Panc1 (cell line): ENCODE data around the gene NDUFS4. TPM values are rescaled to one million over a fixed set of nuclear protein-coding genes. Genes with fewer than 3 reads are reported as not detected.

Experiments used
- ATAC-seq: fragments of 200-7000 bp; cut with Tn5 transposase; 2 replicates; pipeline ENCODE4 v1.9.1; 2020; ENCODE audit warnings: mild to moderate bottlenecking, moderate library complexity
- BruUV-seq: library from RNA; stranded (reverse); fragments of 400-500 nt; replicated peaks from 2 replicates; lab custom pipeline; 2021; lab: Mats Ljungman, UMichigan
- CTCF ChIA-PET: fragments of 300-600 bp; sonication (Branson Sonifier 250); formaldehyde crosslinking; loops from one replicate; lab custom pipeline; 2022; ENCODE audit warnings: antibody characterized with exemption; lab: Charles Lee
- POLR2A ChIA-PET: fragments of 300-600 bp; sonication (Branson Sonifier 250); formaldehyde crosslinking; loops from one replicate; lab custom pipeline; 2022; ENCODE audit warnings: antibody characterized with exemption; lab: Charles Lee
- DNase-seq: peaks from one replicate; pipeline ENCODE4 v3.0.0-alpha.2; 2010; ENCODE audit warnings: low read depth, low spot score
- H3K27ac ChIP-seq: 2 replicates; pipeline ENCODE4 v1.5.1; 2011; ENCODE audit warnings: mild to moderate bottlenecking, low read length, inconsistent platforms
- H3K27me3 ChIP-seq: fragments of 200-500 bp; sonication (Bioruptor generic); 2 replicates; pipeline ENCODE4 v1.6.0; 2014; ENCODE audit warnings: low read length, inconsistent platforms; ENCODE audit not compliant: control insufficient read depth, insufficient read depth
- H3K36me3 ChIP-seq: fragments of 200-500 bp; sonication (Bioruptor generic); 2 replicates; pipeline ENCODE4 v1.5.1; 2014; ENCODE audit warnings: inconsistent platforms, mild to moderate bottlenecking, low read length, moderate library complexity; ENCODE audit not compliant: control insufficient read depth, insufficient read depth
- H3K4me1 ChIP-seq: 2 replicates; pipeline ENCODE4 v1.5.1; 2011; ENCODE audit warnings: inconsistent platforms, mild to moderate bottlenecking, low read length, moderate library complexity; ENCODE audit not compliant: control insufficient read depth, insufficient read depth
- H3K4me3 ChIP-seq, 2 experiments: 2 replicates each; pipeline ENCODE4 v1.5.1; 2011 to 2012; ENCODE audit warnings: low read depth in 2 of 2, low read length in 2 of 2, mild to moderate bottlenecking in 2 of 2, inconsistent platforms in 1 of 2, moderate library complexity in 1 of 2
- H3K9me3 ChIP-seq: fragments of 200-500 bp; sonication (Bioruptor generic); 2 replicates; pipeline ENCODE4 v1.5.1; 2014; ENCODE audit warnings: low read depth, mild to moderate bottlenecking, inconsistent platforms, low read length, moderate library complexity; ENCODE audit not compliant: control insufficient read depth, insufficient read depth
- CTCF ChIP-seq: fragments of 450-650 bp; IDR thresholded peaks from 2 replicates; pipeline ENCODE4 v1.5.1; 2017; ENCODE audit warnings: mild to moderate bottlenecking
- POLR2AphosphoS5 ChIP-seq: IDR thresholded peaks from 2 replicates; pipeline ENCODE4 v1.6.1; 2012; ENCODE audit warnings: mild to moderate bottlenecking, low read depth, low read length, moderate library complexity
- REST ChIP-seq, 2 experiments: IDR thresholded peaks; 2 replicates each; pipeline ENCODE4 v1.6.1; 2011 to 2012; ENCODE audit warnings: low read depth in 2 of 2, control low read depth in 1 of 2, low read length in 1 of 2, mild to moderate bottlenecking in 1 of 2, moderate library complexity in 1 of 2; ENCODE audit not compliant: insufficient read depth in 1 of 2
- SIN3A ChIP-seq: IDR thresholded peaks from 2 replicates; pipeline ENCODE4 v1.6.1; 2012; ENCODE audit warnings: low read depth, mild to moderate bottlenecking, low read length, moderate library complexity, borderline replicate concordance; ENCODE audit not compliant: insufficient read depth
- TCF7L2 ChIP-seq: IDR thresholded peaks from 2 replicates; pipeline ENCODE4 v1.6.1; 2011; ENCODE audit warnings: mild to moderate bottlenecking, low read depth, low read length, inconsistent platforms
- in situ Hi-C: cut with HindIII; loops from 2 replicates; pipeline ENCODE4 v1.10.0; 2016; ENCODE audit warnings: low sequenced_read_pairs, low pct_unique_long_range_greater_than_20kb
- intact Hi-C: fragments of 100-400 bp; cut with micrococcal nuclease; formaldehyde crosslinking; loops from one replicate; pipeline ENCODE4 v1.10.0; 2022; ENCODE audit not compliant: unreplicated experiment
- total RNA-seq: library from RNA; stranded (reverse); gene quantifications from one replicate; pipeline ENCODE4 v1.2.1, GENCODE V29; 2021; ENCODE audit not compliant: unreplicated experiment

NDUFS4 gene
- total RNA-seq, 1 experiment from 2014 or later, result 86.2 TPM

- Histone ChIP-seq H3K4me3 (no peak overlapping the region), H3K27me3 (no peaks in the 10 kb centered on the region), H3K27ac (no peak overlapping the region), H3K9me3 (no peaks in the 10 kb centered on the region), H3K36me3 (no peaks in the 10 kb centered on the region; the same call in 1 of the 2 replicates), H3K4me1 (no peaks in the 10 kb centered on the region)
- CTCF ChIA-PET, result no interaction called here
- in situ Hi-C loops (no loop called here), intact Hi-C loops (no loop called here)
- no peak for TF ChIP-seq CTCF
- no peak for TF ChIP-seq REST (IDR thresholded peaks at IDR 0.05; ENCODE audit: insufficient read depth in 1 of 2, low read depth in 2 of 2, low read length in 1 of 2)
- TF ChIP-seq SIN3A, result no peak
- DNase-seq (no peak), ATAC-seq (no peak)
- POLR2A ChIA-PET, result no interaction called here
- no TSS peak for BruUV-seq
Measured at GRCh38 chr5:53681079-53681478, 120.6 kb downstream of the NDUFS4 start.

- CTCF ChIA-PET, result no interaction called here
- ATAC-seq, result no peak
Measured at GRCh38 chr5:53691014-53691413, 130.6 kb downstream of the NDUFS4 start.

More at GRCh38 chr5:53691014-53691413, 130.6 kb downstream of the NDUFS4 start:
- H3K9me3 ChIP-seq, result peaks cover 3% of the 10 kb centered on the region; the same call in 1 of the 2 replicates
- TF ChIP-seq SIN3A (no peak), POLR2AphosphoS5 (no peak), CTCF (no peak), REST (IDR thresholded peaks at IDR 0.05; ENCODE audit: insufficient read depth in 1 of 2, low read depth in 2 of 2, low read length in 1 of 2) (no peak), TCF7L2 (no peak)
- intact Hi-C loops (no loop called here), in situ Hi-C loops (no loop called here)
- BruUV-seq, result no TSS peak
- no peaks in the 10 kb centered on the region for H3K36me3 ChIP-seq
- POLR2A ChIA-PET, result no interaction called here
- no peaks in the 10 kb centered on the region for H3K27me3 ChIP-seq
- no peak overlapping the region for H3K4me3 ChIP-seq
- DNase-seq, result no peak
- no peaks in the 10 kb centered on the region for H3K4me1 ChIP-seq
- H3K27ac ChIP-seq, result no peak overlapping the region
